GM12801 (cell line): ENCODE measurements around the gene CNDP1.

Experiments
- CTCF ChIP-seq: IDR thresholded peaks from one replicate; pipeline ENCODE4 v1.5.1; 2011; ENCODE audit warnings: control low read depth; ENCODE audit not compliant: insufficient read length; ENCODE audit errors: extremely low read depth

CNDP1 gene

GRCh38 chr18:74513883-74514205 lies 20.5 kb upstream of the CNDP1 start:
- no peak for TF ChIP-seq CTCF

- no peak for TF ChIP-seq CTCF
Observed at GRCh38 chr18:74514860-74515495, 19.3 kb upstream of the CNDP1 start.

GRCh38 chr18:74515620-74516231 lies 18.6 kb upstream of the CNDP1 start:
- no peak for TF ChIP-seq CTCF

- TF ChIP-seq CTCF = no peak
Observed at GRCh38 chr18:74516271-74517235, 17.7 kb upstream of the CNDP1 start.

GRCh38 chr18:74517236-74517630 lies 17.1 kb upstream of the CNDP1 start:
- no peak for TF ChIP-seq CTCF

GRCh38 chr18:74518456-74519295 lies 15.6 kb upstream of the CNDP1 start:
- no peak for TF ChIP-seq CTCF
